ENCODE results near the gene NPL.

NPL gene, protein sequence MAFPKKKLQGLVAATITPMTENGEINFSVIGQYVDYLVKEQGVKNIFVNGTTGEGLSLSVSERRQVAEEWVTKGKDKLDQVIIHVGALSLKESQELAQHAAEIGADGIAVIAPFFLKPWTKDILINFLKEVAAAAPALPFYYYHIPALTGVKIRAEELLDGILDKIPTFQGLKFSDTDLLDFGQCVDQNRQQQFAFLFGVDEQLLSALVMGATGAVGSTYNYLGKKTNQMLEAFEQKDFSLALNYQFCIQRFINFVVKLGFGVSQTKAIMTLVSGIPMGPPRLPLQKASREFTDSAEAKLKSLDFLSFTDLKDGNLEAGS

GRCh38 chr1:182789138-182790076 lies at the start of gene NPL:
TSS of gene NPL (plus strand) at chr1:182789773. CDS start at chr1:182794372, 4,599 bp downstream.
- peak; percentile 81 for DNase-seq

- no peak for DNase-seq
Observed at GRCh38 chr1:182740120-182740519, 49.5 kb upstream of the NPL start.

- no peak for DNase-seq
Observed at GRCh38 chr1:182742780-182743179, 46.8 kb upstream of the NPL start.

DNA sequence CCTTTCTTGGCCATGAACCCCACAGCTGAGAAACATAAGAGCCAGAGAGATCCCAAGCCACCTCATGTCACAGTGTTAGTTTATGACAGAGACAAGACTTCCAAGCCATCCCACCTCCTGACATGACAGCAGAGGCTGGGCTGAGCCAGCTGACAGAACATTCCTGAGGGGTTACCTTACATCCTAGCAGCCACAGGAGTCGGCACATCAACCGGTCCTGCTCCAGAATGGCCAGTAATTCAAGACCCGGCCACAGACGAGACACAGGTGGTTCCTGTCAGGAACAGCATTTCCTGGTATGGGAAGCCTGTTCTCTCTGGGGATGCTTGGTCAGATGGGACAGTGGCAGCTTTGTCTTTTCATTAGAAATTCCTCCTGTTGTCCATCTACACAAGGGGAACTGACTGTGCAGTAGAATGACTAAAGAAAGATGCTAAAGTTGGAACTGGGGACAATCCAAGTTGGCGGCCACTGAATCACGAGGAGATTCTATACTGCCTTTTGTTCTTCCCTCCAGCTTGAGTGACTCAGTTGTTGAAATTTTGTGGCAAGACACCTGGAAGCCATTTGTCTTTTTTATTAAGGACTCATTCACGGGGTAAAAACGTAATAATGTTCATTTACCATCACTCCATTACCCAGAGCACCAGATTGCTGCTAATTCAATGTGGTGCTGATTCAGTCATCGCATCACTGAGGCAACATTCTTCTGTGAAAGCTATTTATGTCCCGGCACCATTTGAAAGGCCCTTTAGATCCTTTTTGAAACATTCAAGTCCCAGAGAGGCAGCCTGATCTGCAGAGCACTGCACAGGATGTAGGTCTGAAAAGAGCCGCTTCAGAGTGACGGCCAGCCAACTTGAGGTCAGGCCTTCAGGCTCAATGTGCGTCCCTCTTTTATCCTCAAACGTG lies 37.2 kb upstream of the NPL start:
- DNase-seq, result no peak

GRCh38 chr1:182754087-182754486 lies 35.5 kb upstream of the NPL start:
- DNase-seq, result no peak

- no peak for DNase-seq
Observed at GRCh38 chr1:182754543-182755314, 34.8 kb upstream of the NPL start.

- DNase-seq, result no peak
Observed at GRCh38 chr1:182755632-182756031, 33.9 kb upstream of the NPL start.

GRCh38 chr1:182756423-182756822 lies 33.1 kb upstream of the NPL start:
- no peak for DNase-seq

DNA sequence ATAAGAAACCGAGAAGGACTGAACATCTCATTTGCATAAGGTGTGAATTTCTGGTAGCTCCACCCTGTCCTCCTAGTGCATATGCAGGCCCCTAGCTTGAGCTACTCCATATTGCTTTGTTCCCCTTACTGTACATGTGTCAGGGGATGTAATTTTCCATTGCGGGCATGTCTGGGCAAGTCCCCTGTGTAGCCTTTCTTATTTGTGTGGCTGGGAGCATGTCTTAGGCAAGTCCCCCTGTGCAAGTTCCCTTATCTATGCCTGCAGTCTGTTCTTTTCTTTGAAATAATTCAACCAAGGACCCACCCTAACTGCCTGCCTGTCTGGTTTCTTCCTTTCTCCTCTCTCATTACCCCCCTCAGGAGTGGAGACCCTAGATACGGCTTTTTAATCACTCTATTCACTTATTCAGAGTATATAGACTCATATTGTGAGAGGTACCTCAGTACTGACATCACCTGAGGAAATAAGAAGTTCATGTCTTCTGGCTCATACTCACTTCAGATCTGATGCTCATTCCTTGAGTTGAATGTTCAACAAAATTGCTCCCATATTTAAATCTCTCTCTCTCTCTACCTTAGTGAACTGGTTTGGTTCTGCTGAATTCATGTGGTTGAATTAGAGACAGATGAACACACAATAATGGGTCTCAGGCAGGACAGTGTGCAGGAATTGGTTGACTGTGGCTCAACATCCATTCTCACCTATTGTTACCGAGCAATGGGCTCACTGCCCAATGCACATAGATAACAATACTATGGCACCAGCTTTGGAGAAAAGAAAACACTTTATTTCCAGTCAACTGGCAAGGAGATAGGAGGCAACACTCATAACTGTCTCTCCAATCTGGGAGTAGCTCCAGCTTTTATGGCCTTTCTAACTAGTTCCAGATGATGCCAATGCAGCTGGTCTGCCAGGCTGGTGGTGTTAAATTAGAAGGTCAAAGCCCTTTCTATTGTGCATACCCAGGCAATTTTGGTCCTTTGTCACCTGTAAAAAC lies 27.9 kb upstream of the NPL start:
- no peak for DNase-seq

- no peak for DNase-seq
Observed at GRCh38 chr1:182762536-182762935, 27.0 kb upstream of the NPL start.

DNA sequence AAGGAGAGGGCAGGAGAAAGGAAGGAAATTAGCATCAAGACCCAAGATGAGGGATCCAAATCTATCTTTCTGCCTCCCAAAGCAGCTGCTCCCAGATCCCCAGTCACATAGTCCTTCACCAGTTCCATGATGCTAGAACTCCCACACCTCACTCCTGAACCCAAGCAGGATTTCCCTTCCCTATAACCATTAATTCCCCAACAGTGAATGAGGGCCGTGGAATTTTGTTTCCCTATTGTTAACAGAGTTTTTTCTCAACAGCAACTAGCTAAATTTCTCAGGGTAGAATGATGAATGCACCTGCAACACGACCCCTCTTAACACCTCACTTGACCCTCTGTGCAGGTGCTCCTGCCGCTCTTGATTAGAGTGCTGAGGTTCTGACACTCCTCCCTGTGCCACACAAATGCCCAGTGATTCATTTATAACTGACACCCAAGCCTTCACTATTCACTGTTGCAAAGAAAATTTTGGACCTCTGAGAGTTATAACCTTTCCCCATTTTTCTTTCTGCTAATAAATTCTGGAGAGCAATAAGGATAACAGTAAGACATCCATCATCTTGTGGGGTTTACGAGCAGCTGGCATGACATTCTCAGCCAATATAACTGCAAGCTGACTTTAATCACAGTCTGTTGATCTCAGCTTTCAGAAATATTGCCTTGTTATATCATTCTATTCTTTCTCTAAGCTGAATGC lies 25.4 kb upstream of the NPL start:
- DNase-seq, result no peak

- DNase-seq, result no peak
Observed at GRCh38 chr1:182765391-182765790, 24.2 kb upstream of the NPL start.

DNA sequence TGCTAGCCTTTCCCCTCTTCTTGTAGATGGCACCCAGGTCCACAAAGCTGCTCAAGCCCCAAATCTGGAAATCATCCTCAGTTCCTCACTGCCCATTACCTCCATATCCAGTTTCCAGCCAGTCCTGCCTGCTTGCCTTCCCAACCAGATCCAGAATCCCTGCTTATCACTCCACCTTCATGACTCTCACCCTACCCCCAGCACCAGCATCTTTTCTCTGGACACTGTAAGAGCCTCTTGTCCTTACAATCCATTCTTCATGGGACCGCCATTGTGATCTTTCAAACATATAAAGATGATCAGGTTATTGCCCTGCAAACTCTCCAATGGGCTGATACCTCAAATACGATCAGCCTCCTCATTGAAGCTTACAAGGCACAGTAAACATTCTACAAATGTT lies 23.5 kb upstream of the NPL start:
- DNase-seq, result no peak

- DNase-seq, result no peak
Observed at GRCh38 chr1:182766881-182767645, 22.5 kb upstream of the NPL start.

GRCh38 chr1:182768963-182769362 lies 20.6 kb upstream of the NPL start:
- no peak for DNase-seq

GRCh38 chr1:182770232-182770631 lies 19.3 kb upstream of the NPL start:
- no peak for DNase-seq

- DNase-seq, result no peak
Observed at GRCh38 chr1:182771187-182771984, 18.2 kb upstream of the NPL start.

- DNase-seq, result no peak
Observed at GRCh38 chr1:182777386-182777785, 12.2 kb upstream of the NPL start.

GRCh38 chr1:182778862-182779261 lies 10.7 kb upstream of the NPL start:
- no peak for DNase-seq

All from activated effector memory CD4-positive, alpha-beta T cell treated with Interleukin-2 at 50 U/mL for 16 hours (primary cell).